ENCODE measurements around the gene GATB. TPM values are rescaled to one million over a fixed set of nuclear protein-coding genes. Genes with fewer than 3 reads are reported as not detected.

GATB gene
- total and polyA plus RNA-seq, 2 of the 4 experiments (the other 2 are of a cell fraction): 18.7 to 20.3 TPM

DNA sequence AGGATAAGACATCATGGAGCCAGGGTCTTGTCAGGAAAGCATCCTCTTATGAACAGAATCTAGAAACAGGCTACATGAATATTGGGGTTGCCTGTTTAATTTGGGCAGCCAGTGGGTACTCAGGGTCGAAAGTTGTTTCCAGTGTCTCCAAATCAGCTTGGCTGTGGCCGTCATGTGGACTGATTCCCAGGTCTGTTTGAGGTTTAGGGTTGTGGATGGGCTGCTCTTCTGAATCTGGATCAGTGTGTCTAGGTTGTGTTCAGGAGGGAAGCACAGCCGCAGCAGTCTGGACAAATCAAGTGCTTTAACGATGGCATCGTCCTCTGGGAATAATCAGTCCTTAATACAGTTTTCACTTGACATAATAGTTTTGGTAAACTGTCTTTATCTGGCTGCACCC lies 94.3 kb downstream of the GATB start:
- Histone ChIP-seq H3K4ac (ENCODE audit: low read depth, low read length) (no peak overlapping the region), H2AFZ (replicated peaks; ENCODE audit: low read length, poor library complexity) (no peak overlapping the region), H4K20me1 (ENCODE audit: insufficient read depth, low read length) (no peaks in the 10 kb centered on the region), H3K27ac (ENCODE audit: insufficient read depth, low read length) (no peak overlapping the region), H3K56ac (ENCODE audit: extremely low read depth, insufficient read depth, low read length) (no peak overlapping the region), H3K79me1 (ENCODE audit: low read depth in 1 of 2, low read length in 2 of 2) (no peaks in the 10 kb centered on the region), H2BK20ac (ENCODE audit: low read depth, low read length) (no peak overlapping the region), H2AK9ac (replicated peaks; ENCODE audit: low read depth, low read length, poor library complexity) (no peak overlapping the region), H4K8ac (ENCODE audit: low read depth in 2 of 2, low read length in 2 of 2) (no peak overlapping the region), H3K4me1 (ENCODE audit: control insufficient read depth, insufficient read depth, low read length) (peaks cover 6% of the 10 kb centered on the region), H3K18ac (ENCODE audit: low read depth, low read length) (no peak overlapping the region), H4K5ac (ENCODE audit: low read depth, low read length) (no peak overlapping the region), H3K4me2 (ENCODE audit: low read depth, low read length) (no peak overlapping the region), H3K9me1 (ENCODE audit: insufficient read depth, low read length) (no peaks in the 10 kb centered on the region; the same call in 1 of the 2 replicates), H3K9ac (ENCODE audit: low read depth, low read length) (no peak overlapping the region), H3K23ac (ENCODE audit: low read depth, low read length) (no peak overlapping the region), H2BK120ac (ENCODE audit: low read depth, low read length) (no peak overlapping the region), H3K14ac (replicated peaks; ENCODE audit: low read depth, low read length) (no peak overlapping the region), H3K27me3 (ENCODE audit: control insufficient read depth, insufficient read depth, low read length) (peaks cover 2% of the 10 kb centered on the region; the same call in 1 of the 2 replicates), H2AK5ac (ENCODE audit: low read depth, low read length) (no peak overlapping the region), H3K36me3 (ENCODE audit: control insufficient read depth, insufficient read depth, low read length) (no peaks in the 10 kb centered on the region), H2BK15ac (ENCODE audit: low read depth, low read length) (no peak overlapping the region), H4K91ac (ENCODE audit: insufficient read depth, low read depth, low read length) (no peak overlapping the region), H2BK5ac (ENCODE audit: low read depth, low read length, poor library complexity, severe bottlenecking) (no peak overlapping the region), H3K4me3 (ENCODE audit: insufficient read depth, low read depth, low read length) (no peak overlapping the region), H3K9me3 (ENCODE audit: control insufficient read depth, insufficient read depth, low read length) (no peaks in the 10 kb centered on the region)
- no TSS peak for BruUV-seq (replicated peaks)
- in situ Hi-C loops (cut with MboI; ENCODE audit: low sequenced_read_pairs) (no loop called here), dilution Hi-C loops (cut with HindIII; ENCODE audit: low sequenced_read_pairs, unreplicated experiment) (no loop called here), intact Hi-C loops (cut with micrococcal nuclease) (no loop called here)
- 90% methylated on average over 2 of the region's 5 CpGs; no CpG with 5 or more reads in 1 of the 2 experiments for WGBS, 2 experiments (ENCODE audit: extremely low coverage in 2 of 2, insufficient read length in 1 of 2)
- POLR2A ChIA-PET (ENCODE audit: unreplicated experiment): no interaction called here
- ATAC-seq (ENCODE audit: low read depth) (no peak), DNase-seq (no peak)
- CTCF ChIA-PET: no interaction called here
- TF ChIP-seq MAZ (IDR thresholded peaks at IDR 0.05; ENCODE audit: borderline replicate concordance, low read depth, low read length): no peak
- TF ChIP-seq RCOR1 (IDR thresholded peaks at IDR 0.05; ENCODE audit: insufficient replicate concordance, low read length): no peak
- TF ChIP-seq FOS (IDR thresholded peaks at IDR 0.05; ENCODE audit: low read depth, low read length): no peak
- TF ChIP-seq, protein P1, sequence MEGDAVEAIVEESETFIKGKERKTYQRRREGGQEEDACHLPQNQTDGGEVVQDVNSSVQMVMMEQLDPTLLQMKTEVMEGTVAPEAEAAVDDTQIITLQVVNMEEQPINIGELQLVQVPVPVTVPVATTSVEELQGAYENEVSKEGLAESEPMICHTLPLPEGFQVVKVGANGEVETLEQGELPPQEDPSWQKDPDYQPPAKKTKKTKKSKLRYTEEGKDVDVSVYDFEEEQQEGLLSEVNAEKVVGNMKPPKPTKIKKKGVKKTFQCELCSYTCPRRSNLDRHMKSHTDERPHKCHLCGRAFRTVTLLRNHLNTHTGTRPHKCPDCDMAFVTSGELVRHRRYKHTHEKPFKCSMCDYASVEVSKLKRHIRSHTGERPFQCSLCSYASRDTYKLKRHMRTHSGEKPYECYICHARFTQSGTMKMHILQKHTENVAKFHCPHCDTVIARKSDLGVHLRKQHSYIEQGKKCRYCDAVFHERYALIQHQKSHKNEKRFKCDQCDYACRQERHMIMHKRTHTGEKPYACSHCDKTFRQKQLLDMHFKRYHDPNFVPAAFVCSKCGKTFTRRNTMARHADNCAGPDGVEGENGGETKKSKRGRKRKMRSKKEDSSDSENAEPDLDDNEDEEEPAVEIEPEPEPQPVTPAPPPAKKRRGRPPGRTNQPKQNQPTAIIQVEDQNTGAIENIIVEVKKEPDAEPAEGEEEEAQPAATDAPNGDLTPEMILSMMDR (conservative IDR thresholded peaks at IDR 0.05; ENCODE audit: low read depth, low read length): no peak
- no peak for TF ChIP-seq RAD21 (IDR thresholded peaks at IDR 0.05; ENCODE audit: low read length)
- no peak for TF ChIP-seq MAFK (IDR thresholded peaks at IDR 0.05; ENCODE audit: low read depth, low read length)
- TF ChIP-seq RFX5 (IDR thresholded peaks at IDR 0.05; ENCODE audit: low read depth, low read length): no peak
- no peak for TF ChIP-seq SMC3 (IDR thresholded peaks at IDR 0.05; ENCODE audit: low read depth, low read length)
- TF ChIP-seq NFE2L2 (IDR thresholded peaks at IDR 0.05; ENCODE audit: low read depth, low read length): no peak
- no peak for TF ChIP-seq POLR2A (IDR thresholded peaks at IDR 0.05; ENCODE audit: low read depth, low read length)
- no peak for TF ChIP-seq MXI1 (IDR thresholded peaks at IDR 0.05; ENCODE audit: borderline replicate concordance, low read depth, low read length)
- TF ChIP-seq CHD1 (IDR thresholded peaks at IDR 0.05; ENCODE audit: low read depth, low read length): no peak
- TF ChIP-seq, protein P2, sequence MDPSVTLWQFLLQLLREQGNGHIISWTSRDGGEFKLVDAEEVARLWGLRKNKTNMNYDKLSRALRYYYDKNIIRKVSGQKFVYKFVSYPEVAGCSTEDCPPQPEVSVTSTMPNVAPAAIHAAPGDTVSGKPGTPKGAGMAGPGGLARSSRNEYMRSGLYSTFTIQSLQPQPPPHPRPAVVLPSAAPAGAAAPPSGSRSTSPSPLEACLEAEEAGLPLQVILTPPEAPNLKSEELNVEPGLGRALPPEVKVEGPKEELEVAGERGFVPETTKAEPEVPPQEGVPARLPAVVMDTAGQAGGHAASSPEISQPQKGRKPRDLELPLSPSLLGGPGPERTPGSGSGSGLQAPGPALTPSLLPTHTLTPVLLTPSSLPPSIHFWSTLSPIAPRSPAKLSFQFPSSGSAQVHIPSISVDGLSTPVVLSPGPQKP (IDR thresholded peaks at IDR 0.05; ENCODE audit: borderline replicate concordance, low read depth, low read length): no peak
- no peak for TF ChIP-seq CEBPB (IDR thresholded peaks at IDR 0.05; ENCODE audit: low read depth, low read length)
- TF ChIP-seq, protein P3, sequence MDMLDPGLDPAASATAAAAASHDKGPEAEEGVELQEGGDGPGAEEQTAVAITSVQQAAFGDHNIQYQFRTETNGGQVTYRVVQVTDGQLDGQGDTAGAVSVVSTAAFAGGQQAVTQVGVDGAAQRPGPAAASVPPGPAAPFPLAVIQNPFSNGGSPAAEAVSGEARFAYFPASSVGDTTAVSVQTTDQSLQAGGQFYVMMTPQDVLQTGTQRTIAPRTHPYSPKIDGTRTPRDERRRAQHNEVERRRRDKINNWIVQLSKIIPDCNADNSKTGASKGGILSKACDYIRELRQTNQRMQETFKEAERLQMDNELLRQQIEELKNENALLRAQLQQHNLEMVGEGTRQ (IDR thresholded peaks at IDR 0.05; ENCODE audit: low read depth, low read length): no peak
- TF ChIP-seq BHLHE40 (IDR thresholded peaks at IDR 0.05; ENCODE audit: low read depth, low read length): no peak

Data from IMR-90 (cell line).